GM04503 (cell line): ENCODE results near the gene FAM240A.
"Not testable (repeated sequence)": the region's sequence is repeated elsewhere in the genome, so short reads cannot be mapped to it uniquely, and the experiment has no call there.

Experiments used
- DNase-seq: peaks from one replicate; pipeline ENCODE4 v3.0.0-alpha.2; 2012; ENCODE audit warnings: low read depth

Gene FAM240A

GRCh38 chr3:46612324-46612723 is at the start of gene FAM240A:
TSS of gene FAM240A (plus strand) at chr3:46612525. CDS start at chr3:46612684, 159 bp downstream.
- DNase-seq, result peak; percentile 11

GRCh38 chr3:46564190-46565021 is 47.9 kb upstream of the FAM240A start:
- DNase-seq, result peak; percentile 47

GRCh38 chr3:46565077-46565476 is 47.2 kb upstream of the FAM240A start:
- no peak for DNase-seq

- no peak for DNase-seq
Measured at GRCh38 chr3:46565607-46566039, 46.7 kb upstream of the FAM240A start.

GRCh38 chr3:46566040-46566641 is 46.2 kb upstream of the FAM240A start, which contains the start of gene LRRC2:
TSS of gene LRRC2 (minus strand) at chr3:46566302. CDS start at chr3:46551591, 14,711 bp downstream.
- no peak for DNase-seq

- no peak for DNase-seq
Measured at GRCh38 chr3:46571684-46572083, 40.6 kb upstream of the FAM240A start.

- no peak for DNase-seq
Measured at GRCh38 chr3:46573701-46574100, 38.6 kb upstream of the FAM240A start.

- no peak for DNase-seq
Measured at GRCh38 chr3:46574243-46574646, 38.1 kb upstream of the FAM240A start.

- DNase-seq, result no peak
Measured at GRCh38 chr3:46574881-46575576, 37.3 kb upstream of the FAM240A start.

GRCh38 chr3:46575577-46576222 is 36.6 kb upstream of the FAM240A start:
- DNase-seq, result no peak

GRCh38 chr3:46576386-46576785 is 35.9 kb upstream of the FAM240A start:
- DNase-seq, result no peak

GRCh38 chr3:46576879-46577278 is 35.4 kb upstream of the FAM240A start:
- DNase-seq, result no peak

- not testable (repeated sequence) for DNase-seq
Measured at GRCh38 chr3:46577580-46578249, 34.6 kb upstream of the FAM240A start.

- DNase-seq, result no peak
Measured at GRCh38 chr3:46578973-46579755, 33.2 kb upstream of the FAM240A start.

- no peak for DNase-seq
Measured at GRCh38 chr3:46579756-46580286, 32.5 kb upstream of the FAM240A start.

GRCh38 chr3:46580675-46581074 is 31.6 kb upstream of the FAM240A start:
- DNase-seq, result no peak

- DNase-seq, result no peak
Measured at GRCh38 chr3:46584598-46585467, 27.5 kb upstream of the FAM240A start.

- DNase-seq, result no peak
Measured at GRCh38 chr3:46585799-46586693, 26.3 kb upstream of the FAM240A start.
